ENCODE data around the gene FBN3.

The FBN3 gene

DNA sequence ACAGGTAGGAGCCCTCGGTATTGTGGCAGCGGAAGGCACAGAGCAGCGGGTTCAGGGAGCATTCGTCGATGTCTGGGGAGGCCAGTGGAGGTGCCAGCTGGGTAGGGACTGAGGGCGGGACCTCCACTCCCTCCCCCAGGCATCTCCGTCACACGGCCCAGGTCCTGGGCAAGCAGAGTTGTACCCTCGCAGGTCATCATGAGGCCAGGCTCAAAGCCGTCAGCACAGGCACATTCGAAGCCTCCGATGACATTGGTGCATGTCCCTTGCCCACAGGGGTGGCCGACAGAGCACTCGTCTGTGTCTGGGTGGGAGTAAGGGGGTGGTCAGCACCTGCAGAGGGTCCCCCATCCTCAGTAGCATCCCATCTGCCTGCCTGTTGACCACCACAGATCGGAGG, 61.5 kb downstream of the FBN3 start:
- no peak for DNase-seq

DNA sequence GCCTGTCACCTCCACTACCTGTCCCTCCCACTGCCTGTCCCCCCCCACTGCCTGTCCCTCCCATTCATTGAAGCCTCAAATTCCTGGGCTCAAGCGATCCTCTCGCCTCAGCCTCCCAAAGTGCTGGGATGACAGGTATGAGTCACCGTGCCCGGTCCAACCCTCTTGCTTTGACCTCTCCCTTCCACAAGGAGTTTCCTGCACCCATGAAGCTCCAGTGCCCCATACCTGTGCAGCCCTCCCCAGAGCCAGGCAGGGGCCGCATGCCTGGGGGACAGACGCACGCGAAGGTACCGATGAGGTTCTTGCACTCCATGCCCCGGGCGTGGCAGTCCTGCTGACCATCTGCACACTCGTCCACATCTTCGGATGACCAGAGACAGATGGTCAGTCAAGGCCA, 62.5 kb downstream of the FBN3 start:
- no peak for DNase-seq

DNA sequence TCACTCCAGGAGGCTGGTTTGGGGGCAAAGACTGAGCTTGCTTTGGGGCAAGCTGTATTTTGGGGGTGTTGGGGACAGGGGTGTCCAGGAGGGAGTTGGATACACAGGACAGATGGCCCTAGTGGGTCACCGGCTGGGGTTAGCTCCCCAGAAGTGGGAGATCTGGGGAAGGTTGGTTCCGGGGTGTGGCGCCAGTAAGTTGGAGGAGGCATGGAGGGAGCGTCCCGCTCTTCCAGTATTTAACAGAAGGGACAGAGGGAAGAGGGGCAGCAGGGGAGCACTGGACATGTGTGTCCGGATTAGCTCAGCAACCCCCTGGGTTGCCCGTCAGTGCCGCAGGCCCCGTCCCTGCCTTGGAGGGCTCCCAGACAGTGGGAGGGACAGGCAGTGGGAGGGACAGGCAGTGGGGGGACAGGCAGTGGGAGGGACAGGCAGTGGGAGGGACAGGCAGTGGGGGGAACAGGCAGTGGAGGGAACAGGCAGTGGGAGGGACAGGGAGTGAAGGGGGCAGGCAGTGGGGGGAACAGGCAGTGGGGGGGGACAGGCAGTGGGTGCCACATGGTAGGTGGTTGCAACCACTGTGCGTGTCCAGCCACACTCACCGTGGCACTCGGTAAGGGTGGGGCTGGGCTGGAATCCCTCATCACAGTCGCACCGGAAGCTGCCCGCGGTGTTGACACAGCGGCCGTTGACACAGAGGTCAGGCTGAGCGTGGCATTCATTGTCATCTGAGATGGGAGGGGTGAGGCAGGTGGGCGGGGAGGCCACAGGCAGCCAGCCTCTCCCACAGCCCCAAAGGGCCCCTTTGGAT, 63.6 kb downstream of the FBN3 start:
- DNase-seq: no peak

DNA sequence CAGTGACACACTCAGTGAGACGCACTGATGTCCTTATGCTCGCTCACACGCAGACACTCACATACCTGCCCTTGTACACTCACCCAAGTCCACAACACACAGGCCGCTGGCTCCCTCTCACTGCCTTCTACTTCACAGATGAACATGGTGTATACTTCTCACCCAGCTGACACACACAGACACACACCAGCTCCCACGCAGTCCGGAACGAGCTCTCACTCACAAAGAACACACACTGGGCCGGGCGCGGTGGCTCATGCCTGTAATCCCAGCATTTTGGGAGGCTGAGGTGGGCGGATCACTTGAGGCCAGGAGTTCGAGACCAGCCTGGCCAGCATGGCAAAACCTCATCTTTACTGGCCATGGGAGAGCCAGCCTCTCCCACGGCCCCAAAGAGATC, 65.2 kb downstream of the FBN3 start:
- DNase-seq: no peak

DNA sequence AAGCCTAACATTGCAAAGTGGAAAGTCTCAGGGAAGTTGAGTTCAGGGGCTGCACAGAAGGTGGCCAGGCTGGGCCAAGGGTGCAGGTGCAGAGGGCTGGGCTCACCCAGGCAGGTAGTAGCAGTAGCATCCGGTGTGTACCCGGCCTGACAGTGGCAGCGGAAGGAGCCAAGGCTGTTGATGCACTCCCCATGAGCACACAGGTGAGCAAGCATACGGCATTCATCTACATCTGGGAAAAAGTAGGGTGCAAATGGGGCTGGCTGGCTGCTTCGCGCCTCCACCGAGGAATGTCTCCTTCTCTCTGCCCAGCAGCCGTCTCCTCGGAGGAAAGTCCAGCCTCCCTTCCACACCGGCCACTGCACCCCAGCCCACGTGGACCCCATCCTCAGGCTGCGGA, 66.3 kb downstream of the FBN3 start:
- DNase-seq: no peak

DNA sequence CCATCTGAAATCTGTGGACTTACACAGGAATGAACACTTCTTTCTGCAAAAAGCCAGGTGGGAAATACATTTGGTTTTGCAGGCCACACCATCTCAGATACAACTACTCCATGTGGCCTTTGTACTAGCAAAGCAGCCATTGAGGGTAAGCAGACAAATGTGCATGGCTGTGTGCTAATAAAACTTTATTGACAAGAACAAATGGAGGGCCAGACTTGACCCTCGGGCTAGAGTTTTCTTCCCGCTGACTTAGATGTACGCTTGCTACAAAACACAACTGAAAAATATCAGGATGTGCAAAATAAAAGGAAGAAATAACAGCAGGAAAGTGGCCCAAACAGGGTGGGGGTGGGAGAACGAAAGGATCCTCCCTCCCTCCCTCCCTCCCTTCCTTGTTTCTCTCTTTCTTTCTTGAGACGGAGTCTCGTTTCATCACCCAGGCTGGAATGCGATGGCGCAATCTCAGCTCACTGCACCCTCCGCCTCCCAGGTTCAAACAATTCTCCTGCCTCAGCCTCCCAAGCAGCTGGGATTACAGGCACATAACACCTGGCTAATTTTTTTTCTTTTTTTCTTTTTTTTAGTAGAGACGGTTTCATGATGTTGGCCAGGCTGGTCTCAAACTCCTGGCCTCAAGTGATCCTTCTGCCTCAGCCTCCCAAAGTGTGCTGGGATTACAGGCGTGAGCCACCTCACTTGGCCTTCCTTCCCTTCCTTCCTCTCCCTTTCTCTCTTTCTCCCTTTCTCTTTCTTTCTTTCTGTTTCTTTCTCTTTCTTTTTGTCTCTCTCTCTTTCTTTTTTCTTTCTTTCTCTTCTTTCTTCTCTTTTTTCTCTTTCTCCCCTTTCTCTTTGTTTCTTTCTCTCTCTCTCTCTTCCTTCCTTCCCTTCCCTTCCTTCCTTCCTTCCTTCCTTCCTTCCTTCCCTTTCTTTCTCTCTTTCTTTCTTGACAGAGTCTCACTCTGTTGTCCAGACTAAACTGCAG, 67.5 kb downstream of the FBN3 start:
- DNase-seq: no peak

DNA sequence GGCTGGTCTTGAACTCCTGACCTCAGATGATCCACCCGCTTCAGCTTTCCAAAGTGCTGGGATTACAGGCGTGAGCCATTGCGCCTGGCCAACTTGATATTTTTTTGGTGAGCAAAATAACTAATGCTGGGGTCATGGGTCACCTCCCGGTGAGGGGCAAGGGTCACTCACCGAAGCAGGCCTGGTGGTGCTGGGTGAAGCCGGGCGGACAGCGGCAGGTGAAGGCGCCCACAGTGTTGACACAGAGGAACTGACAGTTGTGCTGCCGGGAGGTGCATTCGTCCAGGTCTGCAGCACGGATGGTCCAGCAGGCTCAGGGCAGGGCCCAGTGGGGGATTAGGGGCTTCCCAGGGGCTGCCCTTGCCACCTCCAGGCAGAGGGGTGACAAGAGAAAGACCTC, 68.6 kb downstream of the FBN3 start:
- DNase-seq: no peak

DNA sequence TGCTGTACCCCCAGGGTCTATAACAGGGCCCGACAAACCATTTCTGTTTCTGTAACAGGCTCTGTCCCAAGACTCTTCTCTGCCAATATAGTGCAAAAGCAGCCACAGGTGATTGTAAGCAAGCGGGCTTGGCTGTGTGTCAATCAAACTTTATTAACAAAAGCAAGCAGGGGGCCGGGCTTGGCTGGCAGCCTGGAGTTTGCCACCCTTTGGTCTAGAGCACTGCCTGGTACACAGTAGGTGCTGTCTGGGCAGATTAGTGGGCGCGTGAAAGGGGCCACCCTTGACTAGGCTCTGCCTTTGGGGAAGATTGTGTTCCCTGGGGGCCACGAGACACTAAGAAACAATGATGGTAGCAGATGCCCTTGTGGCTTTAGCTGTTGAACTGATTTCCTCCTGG, 69.4 kb downstream of the FBN3 start:
- DNase-seq: no peak

DNA sequence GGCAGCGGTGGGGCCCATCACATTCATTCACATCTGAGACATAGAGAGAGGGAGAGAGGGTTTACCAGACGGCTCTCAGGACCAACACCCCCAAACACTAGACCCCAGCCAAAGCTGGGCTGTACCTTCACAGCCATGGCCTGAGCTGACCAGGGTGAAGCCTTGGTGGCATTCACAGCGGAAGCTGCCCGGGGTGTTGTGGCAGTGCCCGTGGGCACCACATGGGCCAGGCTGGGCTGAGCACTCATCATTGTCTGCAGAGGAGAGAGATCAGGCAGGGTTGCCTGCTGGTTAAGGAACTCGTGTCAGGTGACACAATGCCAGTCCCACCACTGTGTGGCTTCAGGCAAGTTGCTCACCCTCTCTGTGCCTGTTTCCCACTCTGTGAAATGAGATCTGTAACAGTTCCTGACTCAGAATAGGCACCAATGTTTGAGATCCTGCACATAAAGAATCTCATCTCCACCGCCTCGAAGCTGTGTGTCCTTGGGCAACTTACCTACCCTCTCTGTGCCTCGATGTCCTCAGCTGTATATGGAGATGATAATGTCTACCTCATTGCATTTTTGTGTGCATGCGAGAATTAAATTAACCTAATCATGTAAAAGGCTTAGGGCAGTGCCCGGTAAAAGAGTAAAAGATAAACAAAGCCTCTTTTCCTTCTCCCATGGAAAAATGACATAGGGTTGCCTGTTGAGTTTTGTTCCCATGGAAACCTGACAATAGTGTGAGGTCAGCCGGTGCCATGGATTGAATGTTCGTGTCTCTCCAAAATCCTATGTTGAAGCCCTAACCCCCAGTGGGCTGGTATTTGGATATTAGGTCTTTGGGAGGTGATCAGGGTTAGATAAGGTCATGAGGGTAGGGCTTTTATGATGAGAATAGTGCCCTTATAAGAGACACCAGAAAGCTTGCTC, 74.0 kb downstream of the FBN3 start:
- no peak for DNase-seq

DNA sequence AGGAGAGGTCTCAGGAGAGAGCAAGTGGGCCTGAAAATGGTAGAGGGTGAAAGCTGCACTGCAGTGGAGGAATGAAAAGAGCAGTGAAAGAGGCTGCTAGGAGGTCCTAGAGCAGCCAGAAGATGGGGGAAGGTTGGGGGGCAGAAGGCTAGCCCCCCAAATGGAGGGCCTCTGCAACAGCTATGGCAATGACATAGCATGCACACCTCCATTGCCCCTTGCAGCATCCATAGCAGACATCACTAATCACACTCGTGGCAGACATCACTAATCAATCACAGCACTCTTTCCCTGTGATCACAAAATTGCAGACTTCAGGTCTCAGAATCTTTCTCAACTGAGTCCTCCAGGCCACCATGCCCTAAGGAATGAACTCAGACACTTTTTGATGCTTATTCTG, 74.9 kb downstream of the FBN3 start:
- DNase-seq: no peak

DNA sequence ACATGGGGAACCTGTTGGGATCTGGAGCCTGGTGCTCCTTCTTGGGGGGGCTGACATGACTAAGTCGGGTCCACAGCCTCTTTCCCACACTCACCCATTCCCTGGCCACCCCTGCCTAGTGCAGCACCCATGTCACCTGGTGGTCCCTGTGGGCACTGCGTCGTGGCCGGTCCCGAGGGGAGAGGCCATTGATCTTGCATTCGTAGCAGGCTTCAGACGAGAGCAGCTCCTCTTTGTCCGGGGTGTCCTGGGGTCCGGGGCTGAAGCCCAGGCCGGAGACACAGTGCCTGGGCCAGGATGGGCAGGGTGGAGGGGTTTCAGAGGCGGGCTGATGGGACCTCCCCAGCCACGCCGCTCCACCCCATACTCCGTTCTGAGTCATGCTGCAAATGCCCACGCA, 77.5 kb downstream of the FBN3 start:
- DNase-seq: no peak

DNA sequence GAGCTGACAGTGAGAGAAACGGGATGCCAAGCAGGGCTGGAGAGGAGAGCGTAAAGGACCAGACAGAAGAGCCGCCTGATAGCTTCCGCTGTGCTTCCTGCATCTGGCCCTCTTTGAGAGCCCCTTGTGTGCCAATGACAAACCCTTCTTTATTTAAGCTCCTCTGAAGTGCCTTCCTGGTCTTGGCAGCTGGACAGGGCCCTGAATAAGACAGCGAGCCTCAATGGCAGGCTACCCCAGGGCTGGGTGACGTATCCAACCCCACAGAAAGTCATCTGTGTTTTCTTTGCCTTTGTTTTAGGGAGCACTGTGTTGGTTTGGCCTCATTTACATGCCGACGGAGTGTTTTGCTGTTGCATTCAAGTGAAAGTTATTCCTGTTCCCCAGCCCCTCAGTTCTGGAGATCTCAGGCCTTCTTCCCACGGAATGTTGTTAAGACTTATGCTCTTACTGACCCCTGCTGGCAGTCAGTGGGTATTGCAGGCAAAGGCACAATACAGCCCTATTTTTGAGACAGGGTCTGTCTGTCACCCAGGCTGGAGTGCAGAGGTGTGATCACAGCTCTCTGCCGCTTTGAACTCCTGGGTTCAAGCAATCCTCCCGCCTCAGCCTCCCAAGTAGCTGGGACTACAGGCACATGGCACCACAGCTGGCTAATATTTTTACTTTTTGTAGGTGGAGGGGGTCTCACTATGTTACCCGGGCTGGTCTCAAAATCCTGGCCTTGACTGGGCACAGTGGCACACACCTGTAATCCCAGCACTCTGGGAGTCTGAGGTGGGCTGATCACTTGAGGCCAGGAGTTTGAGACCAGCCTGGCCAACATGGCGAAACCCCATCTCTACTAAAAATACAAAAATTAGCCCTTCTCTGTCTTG, 80.1 kb downstream of the FBN3 start:
- DNase-seq: no peak

DNA sequence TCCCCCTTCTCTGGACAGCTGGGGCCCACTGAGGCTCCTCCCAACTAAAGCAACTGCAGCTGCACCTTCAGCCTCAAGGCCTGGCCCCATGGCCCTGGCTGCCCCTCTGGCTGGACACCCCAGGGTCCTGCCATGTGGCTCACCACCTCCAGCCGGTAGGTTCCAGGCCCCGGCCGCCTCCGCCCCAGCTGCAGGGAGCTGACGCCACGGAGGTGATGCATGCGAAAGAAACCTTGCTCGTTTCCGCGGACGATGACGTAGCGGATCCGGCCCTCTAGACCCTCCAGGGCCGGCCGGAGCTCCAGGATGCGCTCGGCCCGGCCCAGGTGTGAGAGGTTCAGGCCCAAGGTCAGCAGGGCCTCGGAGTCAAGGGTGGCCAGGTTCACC, 83.5 kb downstream of the FBN3 start:
- DNase-seq: no peak

DNA sequence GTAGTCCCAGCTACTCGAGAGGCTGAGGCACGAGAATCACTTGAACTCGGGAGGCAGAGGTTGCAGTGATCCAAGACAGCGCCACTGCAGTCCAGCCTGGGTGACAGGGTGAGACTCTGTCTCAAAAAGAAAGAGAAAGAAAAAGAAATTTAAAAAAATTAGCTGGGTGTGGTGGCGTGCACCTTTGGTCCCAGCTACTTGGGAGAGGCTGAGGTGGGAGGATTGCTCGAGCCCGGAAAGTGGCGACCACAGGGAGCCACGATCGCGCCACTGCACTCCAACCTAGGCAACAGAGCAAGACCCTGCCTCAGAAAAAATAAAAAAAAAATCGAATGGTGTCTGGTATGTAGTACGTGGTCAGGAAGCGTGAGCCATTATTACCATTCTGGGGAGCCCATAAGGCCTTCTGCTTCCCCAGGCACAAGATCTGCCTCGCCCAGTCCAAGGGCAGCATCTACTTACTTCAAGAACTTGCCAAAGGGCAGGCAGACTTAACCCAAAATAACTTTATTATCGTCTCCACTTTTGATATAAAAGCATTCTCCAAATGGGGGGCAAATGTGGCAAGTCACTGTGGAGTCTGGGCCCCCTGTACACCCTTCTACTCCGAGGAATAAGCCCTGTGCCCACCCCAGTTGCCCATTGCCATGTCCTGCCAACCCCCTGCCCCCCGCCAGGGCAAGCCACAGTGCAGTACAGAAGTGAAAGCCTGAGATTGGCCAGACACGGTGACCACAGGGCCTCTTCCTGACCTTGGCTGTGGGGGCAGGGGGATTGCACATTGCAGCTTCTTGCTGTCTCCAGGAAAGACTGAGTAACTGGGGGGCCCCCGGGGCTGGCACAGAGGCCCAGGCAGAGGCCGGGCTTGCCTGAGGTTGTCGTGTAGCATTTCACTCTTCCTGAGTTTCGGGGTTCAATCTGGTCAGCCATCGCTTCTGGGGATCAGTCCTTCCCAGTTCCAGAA, 84.2 kb downstream of the FBN3 start:
- no peak for DNase-seq

DNA sequence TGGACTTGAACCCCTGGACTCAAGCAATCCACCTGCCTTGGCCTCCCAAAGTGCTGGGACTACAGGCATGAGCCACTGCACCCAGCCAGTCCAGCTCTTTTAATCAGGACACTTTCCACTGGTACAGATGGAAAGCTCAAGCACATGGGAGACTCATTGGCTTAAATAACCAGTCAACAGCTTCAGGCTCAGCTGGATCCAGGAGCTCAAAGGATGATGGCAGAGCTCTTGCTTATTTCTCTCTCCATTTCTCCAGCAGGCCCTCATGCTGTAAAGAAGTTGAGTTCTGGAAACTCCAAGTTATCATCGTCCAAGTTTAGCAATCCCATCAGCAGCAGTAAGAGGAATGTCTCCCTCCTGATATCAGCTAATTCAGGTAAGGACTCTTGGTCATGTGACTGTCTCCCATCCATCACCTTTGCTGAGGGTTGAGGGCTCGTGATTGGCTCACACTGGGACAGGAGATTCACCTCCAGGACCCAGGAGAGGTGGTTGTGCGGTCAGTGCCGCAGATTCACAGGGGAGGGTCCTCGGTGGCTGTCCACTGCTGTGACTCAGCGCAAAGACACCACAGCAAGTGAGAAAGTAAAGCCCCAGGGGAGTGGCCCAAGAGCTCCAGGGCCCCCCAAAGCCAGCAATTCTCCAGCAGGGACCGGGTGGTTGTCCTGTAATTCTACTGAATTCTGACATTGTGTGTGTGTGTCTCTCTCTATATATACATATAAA, 91.7 kb downstream of the FBN3 start:
- DNase-seq: no peak

DNA sequence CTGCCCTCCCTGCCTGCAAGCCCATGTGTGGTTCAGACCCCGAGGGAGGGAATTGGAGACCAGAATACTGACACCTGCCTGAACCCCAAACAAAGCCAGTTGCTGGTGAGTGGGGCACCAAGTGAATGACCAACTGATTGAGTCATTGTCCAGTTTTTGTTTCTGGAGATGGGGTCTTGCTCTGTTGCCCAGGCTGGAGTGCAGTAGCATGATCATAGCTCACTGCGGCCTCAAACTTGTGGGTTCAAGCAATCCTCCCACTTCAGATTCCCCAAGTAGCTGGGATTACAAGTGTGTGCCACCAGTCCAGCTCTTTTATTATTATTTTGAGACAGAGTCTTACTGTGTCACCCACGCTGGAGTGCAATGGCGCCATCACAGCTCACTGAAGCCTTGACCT, 92.9 kb downstream of the FBN3 start:
- no peak for DNase-seq

DNA sequence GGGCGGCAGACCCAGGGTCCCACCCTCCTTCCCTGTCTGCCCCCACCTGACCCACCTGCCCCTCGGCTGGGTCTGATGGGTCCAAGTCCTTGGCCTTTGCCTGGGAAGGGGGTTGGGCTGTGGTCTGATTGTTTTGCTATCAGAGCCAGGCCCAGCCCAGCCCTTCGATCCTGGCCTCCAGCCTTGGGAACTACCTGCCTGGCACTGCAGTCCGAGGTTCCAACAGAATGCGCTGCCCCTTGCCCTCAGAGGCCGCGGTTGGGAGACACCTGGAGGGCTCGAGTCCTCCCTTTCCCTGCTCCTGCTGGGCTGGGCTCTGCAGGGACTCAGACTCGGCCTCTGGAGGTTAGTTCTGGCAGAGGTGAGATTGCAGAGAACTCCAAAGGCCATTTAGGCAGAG, 95.2 kb downstream of the FBN3 start:
- no peak for DNase-seq

DNA sequence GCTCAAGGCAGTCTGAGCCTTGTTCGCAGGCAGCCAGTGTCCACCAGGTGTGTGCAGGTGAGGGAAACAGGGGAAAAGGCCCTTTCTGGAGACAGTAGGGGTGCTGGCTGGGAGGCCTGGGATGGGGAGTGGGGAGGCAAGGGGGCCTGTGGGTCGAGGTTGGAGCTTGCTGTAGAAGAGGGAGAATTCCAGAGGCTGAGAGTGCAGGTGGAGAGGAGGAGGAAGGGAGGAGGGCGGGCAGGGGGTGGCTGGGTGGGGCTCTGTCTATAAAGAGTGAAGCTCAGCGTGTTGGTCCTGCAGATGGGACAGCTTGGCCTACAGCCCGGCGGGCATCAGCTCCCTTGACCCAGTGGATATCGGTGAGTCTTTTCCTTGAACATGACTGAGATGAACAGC, 96.9 kb downstream of the FBN3 start, which contains the start of gene CCL25:
Gene CCL25 (plus strand): TSS at position 297 of the 396 bp plus-strand sequence. CDS start 290 bp downstream, outside the sequence.
- no peak for DNase-seq

DNA sequence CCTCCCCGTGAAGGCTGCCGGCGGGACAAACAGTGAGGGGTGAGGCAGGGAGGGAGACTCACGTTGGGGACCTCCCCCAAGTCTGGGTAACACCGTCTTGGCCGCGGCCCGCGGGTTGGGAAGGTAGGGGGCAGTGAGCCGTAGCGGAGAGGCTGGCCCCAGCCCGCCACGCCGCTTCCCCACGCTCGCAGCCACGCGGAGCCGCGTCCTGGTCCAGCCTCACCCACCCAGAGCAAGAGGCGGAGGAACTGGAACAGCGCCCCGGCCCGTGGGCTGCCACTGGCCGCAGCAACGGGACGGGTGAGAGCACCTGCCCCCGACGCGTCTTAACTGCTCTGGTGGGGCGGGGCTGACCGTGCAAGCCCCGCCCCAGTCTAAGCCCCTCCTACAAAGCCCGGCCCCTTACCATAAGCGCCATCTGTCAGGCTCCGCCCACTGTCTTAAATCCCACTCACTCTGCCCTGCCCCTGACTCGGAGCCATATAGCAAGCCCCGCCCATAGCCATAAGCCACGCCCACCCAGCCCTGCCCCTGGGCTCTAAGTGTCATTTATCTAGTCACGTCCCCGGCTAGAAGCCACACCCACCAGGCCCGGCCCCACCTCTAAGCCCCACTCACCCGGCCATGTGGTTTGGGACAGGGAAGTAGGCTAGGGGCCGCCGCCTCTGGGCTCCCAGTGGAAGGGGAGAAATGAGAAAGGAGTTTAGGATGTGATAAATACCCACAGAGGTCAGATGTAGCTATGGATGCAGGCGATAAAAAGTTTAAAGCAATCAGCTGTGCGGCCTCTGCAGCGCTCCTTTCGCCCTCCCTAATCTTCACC, 98.9 kb downstream of the FBN3 start:
- peak; percentile 90 for DNase-seq
